Measurements from ENCODE around the gene CDK5RAP2.

DNA sequence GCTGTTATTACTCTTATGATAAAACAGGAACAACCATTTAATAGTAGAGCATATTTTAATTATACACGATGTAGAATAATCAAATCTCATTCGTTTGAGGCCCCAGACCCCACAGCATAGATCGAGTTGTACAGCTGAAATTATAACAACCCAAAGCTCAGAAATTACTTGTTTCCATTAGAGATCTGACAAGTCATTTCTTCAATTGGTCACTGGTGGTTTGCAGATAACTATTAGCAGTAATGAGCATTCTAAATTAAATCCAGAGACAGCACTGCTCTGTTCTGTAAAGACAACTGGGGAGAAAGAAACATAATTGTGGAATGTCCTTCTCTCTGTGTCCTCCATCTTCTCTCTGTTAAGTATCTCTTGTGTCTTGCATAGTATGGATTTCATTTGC is 12.9 kb downstream of the CDK5RAP2 start:
- no peak for TF ChIP-seq EZH2 (IDR thresholded peaks at IDR 0.05; ENCODE audit: borderline replicate concordance, low read depth, low read length, severe bottlenecking)
- TF ChIP-seq CTCF (IDR thresholded peaks at IDR 0.05; ENCODE audit: borderline replicate concordance, extremely low read depth, low read length, poor library complexity, severe bottlenecking) = no peak
